Testis (tissue), 2 donors: ENCODE measurements around the gene CST4.

Experiments used
- POLR2A ChIP-seq: fragments of 450-650 bp; IDR thresholded peaks from one replicate; pipeline ENCODE4 v1.6.1; 2017; ENCODE audit warnings: antibody characterized with exemption, mild to moderate bottlenecking, moderate library complexity
- TF ChIP-seq, protein P1 (sequence below), 3 experiments: fragments of 450-650 bp in 2 of 3; fragments of 200-600 bp in 1 of 3; sonication (generic) in 1 of 3; IDR thresholded peaks; one replicate each; pipeline ENCODE4 v1.5.1; 2016 to 2019; ENCODE audit warnings: antibody characterized with exemption in 3 of 3, mild to moderate bottlenecking in 2 of 3, moderate library complexity in 1 of 3

GRCh38 chr20:23649242-23649641 is 39.6 kb downstream of the CST4 start:
- TF ChIP-seq, protein P1, sequence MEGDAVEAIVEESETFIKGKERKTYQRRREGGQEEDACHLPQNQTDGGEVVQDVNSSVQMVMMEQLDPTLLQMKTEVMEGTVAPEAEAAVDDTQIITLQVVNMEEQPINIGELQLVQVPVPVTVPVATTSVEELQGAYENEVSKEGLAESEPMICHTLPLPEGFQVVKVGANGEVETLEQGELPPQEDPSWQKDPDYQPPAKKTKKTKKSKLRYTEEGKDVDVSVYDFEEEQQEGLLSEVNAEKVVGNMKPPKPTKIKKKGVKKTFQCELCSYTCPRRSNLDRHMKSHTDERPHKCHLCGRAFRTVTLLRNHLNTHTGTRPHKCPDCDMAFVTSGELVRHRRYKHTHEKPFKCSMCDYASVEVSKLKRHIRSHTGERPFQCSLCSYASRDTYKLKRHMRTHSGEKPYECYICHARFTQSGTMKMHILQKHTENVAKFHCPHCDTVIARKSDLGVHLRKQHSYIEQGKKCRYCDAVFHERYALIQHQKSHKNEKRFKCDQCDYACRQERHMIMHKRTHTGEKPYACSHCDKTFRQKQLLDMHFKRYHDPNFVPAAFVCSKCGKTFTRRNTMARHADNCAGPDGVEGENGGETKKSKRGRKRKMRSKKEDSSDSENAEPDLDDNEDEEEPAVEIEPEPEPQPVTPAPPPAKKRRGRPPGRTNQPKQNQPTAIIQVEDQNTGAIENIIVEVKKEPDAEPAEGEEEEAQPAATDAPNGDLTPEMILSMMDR (IDR thresholded peaks at IDR 0.05): no peak
- TF ChIP-seq POLR2A: no peak
